Measurements from ENCODE around the gene MBD4. TPM values are rescaled to one million over a fixed set of nuclear protein-coding genes. Genes with fewer than 3 reads are reported as not detected.
"Not testable (repeated sequence)": the region's sequence is repeated elsewhere in the genome, so short reads cannot be mapped to it uniquely, and the experiment has no call there.

The MBD4 gene
- total RNA-seq, 6 experiments from 2014 or later: 16.9 to 26.1 (median 25.3) TPM

- ATAC-seq (peak; percentile 7 to 28 (median 18)), DNase-seq (no peak)
- no peak for TF ChIP-seq CTCF (IDR thresholded peaks at IDR 0.05)
- TF ChIP-seq POLR2A (IDR thresholded peaks at IDR 0.05): no peak
- Histone ChIP-seq H3K27me3 (no peaks in the 10 kb centered on the region), H3K36me3 (no peaks in the 10 kb centered on the region), H3K9me3 (no peaks in the 10 kb centered on the region), H3K4me3 (peak overlapping the region; percentile 79 to 96 (median 86)), H3K4me1 (peaks cover 0 to 47% (median 2%) of the 10 kb centered on the region in 4 donors), H3K27ac (peak overlapping the region; percentile 89 to 96 (median 91))
- intact Hi-C loops (cut with DNase I): no loop called here
- WGBS (ENCODE audit: insufficient coverage, low coverage, low lambda C conversion rate, missing lambda C conversion rate): 1% methylated on average over 9 of the region's 18 CpGs
Observed at GRCh38 chr3:129398803-129399144, 41.0 kb downstream of the MBD4 start.

GRCh38 chr3:129393760-129394564 is 45.8 kb downstream of the MBD4 start:
- WGBS (ENCODE audit: insufficient coverage, low coverage, low lambda C conversion rate, missing lambda C conversion rate): 49% methylated on average over 4 of the region's 17 CpGs
- H3K9me3 ChIP-seq; H3K27me3 ChIP-seq; H3K27ac ChIP-seq; DNase-seq; H3K4me3 ChIP-seq; intact Hi-C loops (cut with DNase I): not testable (repeated sequence)
- peak in 3 of 4 donors; percentile 51 for ATAC-seq
- Histone ChIP-seq H3K4me1 (peaks cover 0 to 30% (median 2%) of the 10 kb centered on the region in 4 donors), H3K36me3 (peaks cover 0 to 26% (median 6%) of the 10 kb centered on the region in 4 donors)

GRCh38 chr3:129393271-129393670 is 46.5 kb downstream of the MBD4 start:
- H3K27me3 ChIP-seq: no peaks in the 10 kb centered on the region
- H3K9me3 ChIP-seq: no peaks in the 10 kb centered on the region
- no peak for ATAC-seq
- 59% methylated on average over 5 of the region's 6 CpGs for WGBS (ENCODE audit: insufficient coverage, low coverage, low lambda C conversion rate, missing lambda C conversion rate)
- no peak overlapping the region for H3K27ac ChIP-seq
- peaks cover 0 to 27% (median 2%) of the 10 kb centered on the region in 4 donors for H3K4me1 ChIP-seq
- peaks cover 0 to 26% (median 6%) of the 10 kb centered on the region in 4 donors for H3K36me3 ChIP-seq
- no peak for DNase-seq
- no peak overlapping the region for H3K4me3 ChIP-seq
- intact Hi-C loops (cut with DNase I): no loop called here
- TF ChIP-seq POLR2A (IDR thresholded peaks at IDR 0.05) (no peak), CTCF (IDR thresholded peaks at IDR 0.05) (no peak)

- 67% methylated on average over 2 of the region's 8 CpGs for WGBS (ENCODE audit: insufficient coverage, low coverage, low lambda C conversion rate, missing lambda C conversion rate)
- H3K27ac ChIP-seq; intact Hi-C loops (cut with DNase I); H3K9me3 ChIP-seq; H3K4me3 ChIP-seq; H3K27me3 ChIP-seq; DNase-seq: not testable (repeated sequence)
- Histone ChIP-seq H3K36me3 (peaks cover 0 to 26% (median 6%) of the 10 kb centered on the region in 4 donors), H3K4me1 (peaks cover 0 to 17% (median 0%) of the 10 kb centered on the region in 4 donors)
- peak in 3 of 4 donors; percentile 13 to 65 (median 50) for ATAC-seq
Observed at GRCh38 chr3:129392106-129392887, 47.5 kb downstream of the MBD4 start.

GRCh38 chr3:129391583-129391982 is 48.2 kb downstream of the MBD4 start:
- H3K27me3 ChIP-seq; intact Hi-C loops (cut with DNase I); H3K27ac ChIP-seq; ATAC-seq; H3K4me3 ChIP-seq; H3K9me3 ChIP-seq; DNase-seq: not testable (repeated sequence)
- Histone ChIP-seq H3K36me3 (peaks cover 0 to 26% (median 6%) of the 10 kb centered on the region in 4 donors), H3K4me1 (peaks cover 0 to 12% (median 0%) of the 10 kb centered on the region in 4 donors)
- WGBS (ENCODE audit: insufficient coverage, low coverage, low lambda C conversion rate, missing lambda C conversion rate): 77% methylated on average over 3 of the region's 4 CpGs

GRCh38 chr3:129389572-129389937 is 50.2 kb downstream of the MBD4 start:
- 71% methylated on average over 3 of the region's 3 CpGs for WGBS (ENCODE audit: insufficient coverage, low coverage, low lambda C conversion rate, missing lambda C conversion rate)
- Histone ChIP-seq H3K27ac (peak overlapping the region in 2 of 3 donors; percentile 29 to 51), H3K9me3 (no peaks in the 10 kb centered on the region), H3K27me3 (no peaks in the 10 kb centered on the region), H3K36me3 (peaks cover 0 to 26% (median 6%) of the 10 kb centered on the region in 4 donors), H3K4me1 (no peaks in the 10 kb centered on the region), H3K4me3 (no peak overlapping the region)
- intact Hi-C loops (cut with DNase I): no loop called here
- TF ChIP-seq POLR2A (IDR thresholded peaks at IDR 0.05) (no peak), CTCF (IDR thresholded peaks at IDR 0.05) (no peak)
- ATAC-seq: no peak
- DNase-seq: no peak

GRCh38 chr3:129388791-129389571 is 50.8 kb downstream of the MBD4 start:
- WGBS (ENCODE audit: insufficient coverage, low coverage, low lambda C conversion rate, missing lambda C conversion rate): 35% methylated on average over 7 of the region's 8 CpGs
- H3K9me3 ChIP-seq; intact Hi-C loops (cut with DNase I); H3K4me1 ChIP-seq; H3K27me3 ChIP-seq; H3K4me3 ChIP-seq; DNase-seq: not testable (repeated sequence)
- peak; percentile 37 to 63 (median 48) for ATAC-seq
- H3K27ac ChIP-seq: peak overlapping the region in 2 of 3 donors; percentile 29 to 51
- peaks cover 0 to 26% (median 6%) of the 10 kb centered on the region in 4 donors for H3K36me3 ChIP-seq

Data from right lobe of liver (tissue), 6 donors.